GM18861 (cell line): ENCODE results near the gene HMX1.

Experiments used
- ATAC-seq: cut with Tn5 transposase; IDR thresholded peaks from one replicate; pipeline ENCODE4 v1.9.1; 2021; ENCODE audit not compliant: unreplicated experiment

Gene HMX1

GRCh38 chr4:8857766-8858700 is 13.6 kb downstream of the HMX1 start:
- no peak for ATAC-seq

DNA sequence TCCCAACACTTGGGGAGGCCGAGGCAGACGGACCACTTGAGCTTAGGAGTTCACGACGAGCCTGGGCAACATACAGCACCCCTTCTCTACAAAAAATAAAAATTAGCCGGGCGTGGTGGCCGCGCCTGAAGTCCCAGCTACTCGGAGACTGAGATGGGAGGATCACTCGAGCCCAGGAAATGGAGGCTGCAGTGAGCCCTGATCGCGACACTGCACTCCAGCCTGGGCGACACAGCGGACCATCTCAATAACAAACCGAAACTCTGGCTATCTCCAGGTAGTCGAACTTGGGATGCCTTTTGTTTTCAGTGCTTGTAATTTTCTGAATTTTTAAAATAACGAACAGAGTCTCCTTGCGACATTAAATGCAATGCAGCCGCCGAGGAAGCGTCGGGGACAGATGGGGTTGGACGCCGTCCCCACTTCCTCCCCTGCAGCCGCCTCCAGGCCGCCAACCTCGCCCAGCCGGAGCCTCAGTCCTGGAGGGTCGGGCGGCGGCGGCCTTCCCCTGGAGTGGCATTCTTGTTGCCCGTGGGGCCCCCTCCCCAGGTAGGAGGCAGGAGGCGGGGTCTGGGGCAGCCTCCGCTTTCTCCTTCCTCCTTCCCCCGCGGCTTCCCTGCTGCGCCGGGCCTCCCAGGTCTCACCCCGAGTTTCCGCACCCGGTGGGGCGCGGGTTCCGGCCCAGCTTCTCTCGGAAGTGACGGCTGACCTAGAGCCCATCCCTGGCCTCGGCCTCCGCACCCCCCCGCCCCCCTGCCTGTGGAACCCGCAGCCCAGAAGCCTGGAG is 14.6 kb downstream of the HMX1 start:
- ATAC-seq: no peak

DNA sequence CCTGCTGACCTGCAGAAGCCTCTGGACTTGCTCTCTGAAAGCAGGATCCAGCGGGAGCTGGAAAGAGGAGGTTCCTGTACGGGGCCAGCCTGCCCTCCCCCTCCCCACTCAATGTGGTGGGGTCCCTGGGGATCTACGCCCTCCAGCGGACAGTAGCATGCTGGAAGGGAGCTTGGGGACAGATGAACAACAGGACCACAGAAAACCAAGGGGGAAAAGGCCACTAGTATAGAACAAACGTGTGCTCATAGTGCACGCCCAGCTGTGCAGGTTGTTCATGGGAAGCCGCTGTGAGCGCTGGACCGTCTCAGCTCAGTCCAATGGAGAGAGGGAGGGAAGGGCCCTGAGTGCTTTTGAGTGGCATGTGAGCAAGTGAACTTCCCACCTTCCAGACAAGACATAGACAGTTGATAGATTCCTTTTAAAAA is 15.8 kb downstream of the HMX1 start:
- ATAC-seq: no peak

DNA sequence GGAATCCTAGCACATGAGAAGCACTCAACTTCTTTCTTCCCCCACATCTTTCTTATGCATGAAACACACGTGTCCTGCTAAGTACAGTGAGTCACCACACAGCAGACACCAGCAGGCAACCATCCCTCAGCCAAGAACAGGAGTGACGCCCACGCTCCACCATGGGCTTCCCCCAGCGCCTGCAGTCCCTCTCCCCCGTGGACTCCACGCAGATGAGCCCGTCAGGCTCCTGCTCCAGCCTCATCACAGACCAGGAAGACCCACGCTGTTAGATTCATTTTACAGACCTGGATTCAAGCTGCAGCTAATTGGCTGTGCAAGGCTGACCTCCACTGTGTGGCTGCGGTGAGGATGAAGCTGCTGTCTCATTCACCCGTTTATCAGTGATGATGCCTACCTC is 16.7 kb downstream of the HMX1 start:
- ATAC-seq: no peak

GRCh38 chr4:8854016-8854415 is 17.6 kb downstream of the HMX1 start:
- no peak for ATAC-seq

GRCh38 chr4:8853249-8853648 is 18.4 kb downstream of the HMX1 start:
- ATAC-seq: no peak

DNA sequence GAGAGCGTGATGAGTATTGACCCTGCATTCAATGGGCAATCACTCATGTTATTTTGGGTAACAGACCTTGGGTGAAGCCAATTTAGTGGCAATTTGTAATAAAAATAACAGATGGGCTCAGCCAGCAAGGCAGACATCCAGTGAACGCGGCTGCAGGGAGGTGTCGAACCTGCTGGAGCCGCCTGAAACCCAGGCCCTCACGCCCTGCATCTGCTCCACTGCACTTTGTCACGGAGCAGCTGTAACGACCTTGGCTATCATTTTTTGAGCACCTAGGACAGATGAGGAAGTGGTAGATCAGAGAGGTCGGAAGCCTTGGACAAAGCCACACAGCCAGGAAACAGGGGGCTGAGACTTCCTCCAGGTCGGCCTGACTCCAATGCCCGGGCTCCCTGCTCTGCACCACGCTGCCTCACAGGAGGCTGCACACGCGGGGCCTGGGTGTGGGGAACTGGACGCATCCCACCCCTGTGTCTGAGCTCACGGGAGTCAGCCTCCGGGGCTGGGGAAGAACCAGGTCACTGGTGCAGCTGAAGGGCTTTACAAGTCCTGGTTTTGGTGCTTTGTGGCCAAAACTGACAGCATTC is 19.4 kb downstream of the HMX1 start:
- no peak for ATAC-seq

- ATAC-seq: no peak
These were observed 20.1 kb downstream of the HMX1 start for GRCh38 chr4:8851321-8852117.

- no peak for ATAC-seq
These were observed 20.8 kb downstream of the HMX1 start for GRCh38 chr4:8850830-8851188.

GRCh38 chr4:8850074-8850829 is 21.4 kb downstream of the HMX1 start:
- no peak for ATAC-seq

DNA sequence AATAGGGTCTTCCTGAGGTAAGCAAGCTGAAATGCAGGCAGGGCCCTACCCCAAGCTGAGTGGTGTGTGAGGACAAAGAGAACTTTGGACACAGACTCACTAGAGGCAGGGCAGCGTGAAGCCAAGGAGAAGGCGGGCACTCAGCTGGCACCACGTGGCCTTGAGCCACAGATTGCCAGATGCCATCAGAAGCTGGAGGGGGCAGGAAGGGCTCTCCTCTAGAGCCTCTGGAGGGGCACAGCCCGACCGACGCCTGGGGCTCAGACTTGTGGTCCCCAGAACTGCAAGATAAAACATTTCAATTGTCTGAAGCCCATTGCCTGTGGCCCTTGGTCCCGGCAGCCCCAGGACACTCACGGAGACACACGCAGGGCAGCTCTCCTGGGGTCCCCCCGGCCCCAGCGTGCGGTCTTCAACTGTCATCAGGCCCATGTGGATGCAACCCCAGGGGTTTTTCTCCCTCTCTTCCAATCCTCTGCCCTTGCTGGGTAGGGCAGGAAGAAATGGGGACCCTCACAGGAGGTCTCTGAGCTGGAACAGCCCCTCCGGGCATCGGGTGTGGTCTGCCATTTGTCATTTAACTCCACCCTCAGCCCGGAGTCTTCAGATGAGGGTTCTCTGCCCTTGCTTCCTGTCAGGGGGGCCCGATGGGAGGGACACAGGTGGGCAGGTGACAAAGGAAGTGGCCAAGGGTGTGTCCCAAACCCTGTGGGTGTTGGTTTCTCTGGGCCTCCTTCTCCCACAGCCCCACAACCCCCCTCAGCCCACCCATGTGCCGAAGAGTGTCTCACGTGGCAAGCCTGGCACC is 22.2 kb downstream of the HMX1 start:
- no peak for ATAC-seq

DNA sequence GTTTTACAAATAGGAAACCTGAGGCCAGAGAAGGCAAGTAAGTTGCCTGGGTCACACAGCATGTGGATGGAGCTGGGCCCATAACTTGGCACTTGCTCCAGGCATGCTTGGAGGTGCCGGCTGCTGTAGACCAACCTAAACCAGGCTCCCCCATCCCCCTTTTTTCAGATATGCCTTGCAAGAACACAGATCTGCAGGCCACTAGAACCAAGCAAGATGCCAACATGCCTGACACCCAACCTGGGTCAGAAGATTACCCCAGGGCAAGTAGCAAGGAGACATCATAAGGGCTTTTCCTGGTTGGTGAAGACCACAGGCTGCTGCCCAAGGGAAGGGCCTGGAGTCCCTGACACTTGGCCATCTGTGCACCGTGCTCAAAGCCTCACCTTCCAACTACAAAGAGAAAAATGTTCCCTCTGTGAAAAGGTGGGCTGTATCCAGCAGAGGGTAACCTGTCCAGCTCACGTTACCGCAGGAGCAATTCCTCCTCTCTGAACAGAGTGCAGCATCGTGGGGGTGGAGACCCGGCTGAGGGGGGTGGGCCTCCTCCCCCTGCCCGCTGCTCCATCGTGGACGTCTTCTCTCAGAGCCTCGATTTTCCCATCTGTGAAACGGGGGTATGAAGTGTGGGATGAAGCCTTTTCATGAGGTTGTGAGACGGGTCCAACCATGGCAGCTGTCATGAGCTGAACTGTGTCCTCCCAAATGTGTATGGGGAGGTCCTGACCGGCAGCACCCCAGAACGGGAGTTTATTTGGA is 23.0 kb downstream of the HMX1 start:
- no peak for ATAC-seq

DNA sequence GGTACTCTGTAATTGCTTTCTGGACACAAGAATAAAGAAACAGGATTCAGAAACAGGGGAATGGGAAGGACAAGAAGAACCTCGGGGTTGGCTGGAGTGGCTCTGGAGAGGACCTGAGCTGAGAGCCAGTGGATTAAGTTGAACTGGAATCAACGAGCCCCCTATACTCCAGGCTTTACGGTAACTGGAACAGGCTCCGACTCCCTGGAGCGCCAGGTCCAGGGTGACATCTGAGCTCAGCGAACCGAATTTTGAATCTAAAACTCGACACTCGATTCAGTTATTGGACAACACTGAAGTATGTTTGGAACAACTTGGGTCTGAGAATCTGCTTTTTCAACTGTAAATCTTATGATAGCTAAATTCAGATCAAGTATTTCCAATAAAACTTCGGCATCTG is 23.9 kb downstream of the HMX1 start:
- no peak for ATAC-seq

DNA sequence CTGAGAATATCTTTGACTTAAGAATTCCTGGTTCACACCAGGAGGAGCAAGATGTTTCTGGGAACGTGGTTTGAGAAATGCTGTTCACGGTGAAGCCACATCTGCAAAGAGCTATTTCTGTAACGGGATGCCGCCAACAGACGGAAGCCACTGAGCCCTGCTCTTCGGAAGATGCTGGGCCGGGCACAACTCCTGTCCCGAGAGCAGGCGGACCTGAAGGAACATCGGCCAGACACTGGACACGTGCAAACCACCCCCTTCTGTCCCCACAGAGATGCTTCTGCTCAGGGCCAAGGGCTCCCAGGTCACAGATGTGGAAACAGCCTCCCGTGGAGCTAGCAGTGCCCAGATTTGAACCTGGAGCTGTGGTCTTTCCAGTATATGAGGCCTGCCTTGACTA is 24.3 kb downstream of the HMX1 start:
- ATAC-seq: no peak

- no peak for ATAC-seq
These were observed 24.8 kb downstream of the HMX1 start for GRCh38 chr4:8846826-8847225.

- no peak for ATAC-seq
These were observed 25.5 kb downstream of the HMX1 start for GRCh38 chr4:8846046-8846720.

- ATAC-seq: no peak
These were observed 26.5 kb downstream of the HMX1 start for GRCh38 chr4:8844976-8845690.

- ATAC-seq: no peak
These were observed 28.0 kb downstream of the HMX1 start for GRCh38 chr4:8843597-8843996.
